Right ventricle myocardium superior (tissue), 1 donor: ENCODE data around the gene DDX54. TPM values are rescaled to one million over a fixed set of nuclear protein-coding genes. Genes with fewer than 3 reads are reported as not detected.

Experiments
- ATAC-seq: fragments of 200-7000 bp; cut with Tn5 transposase; one replicate; pipeline ENCODE4 v1.9.1; 2020; ENCODE audit warnings: mild to moderate bottlenecking; ENCODE audit not compliant: poor library complexity
- DNase-seq: peaks from one replicate; pipeline ENCODE4 v3.0.0-alpha.2; 2020
- intact Hi-C: fragments of 100-400 bp; cut with DNase I; formaldehyde crosslinking; loops from one replicate; pipeline ENCODE4 v1.11.2; 2022
- long read RNA-seq: library from polyadenylated mRNA; unstranded; transcript quantifications from one replicate; pipeline ENCODE4 v2.0.0, GENCODE V29; 2021
- total RNA-seq: library from RNA; stranded (reverse); fragmentation: NEBNext Ultra II Directional; extraction: Animal tissue kit (Norgen Biotek cat#: 25700); gene quantifications from one replicate; pipeline ENCODE4 v1.2.1, GENCODE V29; 2021
- donor health status: DM: no; HTN: yes; CAD: no; lungs with severe emphysema.

The DDX54 gene
- total RNA-seq: 33.6 TPM
- long read RNA-seq, full-length matches to known transcripts: 60 of 118 reads
- long read RNA-seq, partial matches to known transcripts: 46 of 118 reads
- long read RNA-seq, other reads (novel, unspliced or antisense): 12 of 118 reads

- ATAC-seq (peak; percentile 94), DNase-seq (peak; percentile 85)
- intact Hi-C loops: loop anchor here (10.0 kb wide), 1 partner anchor 239 kb away; the partner anchor contains the start of gene SDSL
These were observed at the start of gene DDX54, which contains the start of gene RITA1 for GRCh38 chr12:113185180-113186032. DDX54 (minus strand) TSS chr12:113185478; CDS start chr12:113185451, 27 bp downstream. RITA1 (plus strand) TSS chr12:113185721; CDS start chr12:113186747, 1,026 bp downstream.

GRCh38 chr12:113234483-113234882 is 49.2 kb upstream of the DDX54 start:
- no peak for ATAC-seq
- intact Hi-C loops: no loop called here
- DNase-seq: no peak

- intact Hi-C loops: no loop called here
- no peak for ATAC-seq
- DNase-seq: no peak
These were observed 48.7 kb upstream of the DDX54 start for GRCh38 chr12:113233967-113234366.

- ATAC-seq (peak; percentile 47), DNase-seq (peak; percentile 67)
- intact Hi-C loops: no loop called here
These were observed 47.7 kb upstream of the DDX54 start for GRCh38 chr12:113232840-113233585.

GRCh38 chr12:113232089-113232839 is 47.0 kb upstream of the DDX54 start:
- ATAC-seq (no peak), DNase-seq (no peak)
- intact Hi-C loops: no loop called here

- intact Hi-C loops: no loop called here
- ATAC-seq: no peak
- no peak for DNase-seq
These were observed 46.2 kb upstream of the DDX54 start for GRCh38 chr12:113231235-113232088.

- DNase-seq (no peak), ATAC-seq (peak; percentile 34)
- intact Hi-C loops: no loop called here
These were observed 45.3 kb upstream of the DDX54 start for GRCh38 chr12:113230315-113231234.

GRCh38 chr12:113228394-113229028 is 43.2 kb upstream of the DDX54 start:
- DNase-seq (no peak), ATAC-seq (peak; percentile 32)
- intact Hi-C loops: loop anchor here (10.0 kb wide), 1 partner anchor 46 kb away; no protein-coding TSS in a partner anchor

GRCh38 chr12:113227686-113228391 is 42.6 kb upstream of the DDX54 start:
- ATAC-seq (no peak), DNase-seq (no peak)
- intact Hi-C loops: loop anchor here (10.0 kb wide), 1 partner anchor 47 kb away; no protein-coding TSS in a partner anchor

GRCh38 chr12:113226696-113227568 is 41.7 kb upstream of the DDX54 start:
- peak; percentile 68 for DNase-seq
- intact Hi-C loops: loop anchor here (10.0 kb wide), 1 partner anchor 48 kb away; no protein-coding TSS in a partner anchor
- ATAC-seq: peak; percentile 55

GRCh38 chr12:113224955-113225354 is 39.7 kb upstream of the DDX54 start:
- no peak for DNase-seq
- no peak for ATAC-seq
- intact Hi-C loops: loop anchor here (10.0 kb wide), 1 partner anchor 50 kb away; no protein-coding TSS in a partner anchor

- peak; percentile 78 for DNase-seq
- peak; percentile 30 for ATAC-seq
- intact Hi-C loops: loop anchor here (10.0 kb wide), 1 partner anchor 52 kb away; no protein-coding TSS in a partner anchor
These were observed 37.7 kb upstream of the DDX54 start for GRCh38 chr12:113222730-113223531.

- intact Hi-C loops: loop anchor here (10.0 kb wide), 1 partner anchor 53 kb away; no protein-coding TSS in a partner anchor
- ATAC-seq (no peak), DNase-seq (no peak)
These were observed 36.9 kb upstream of the DDX54 start for GRCh38 chr12:113221997-113222729.
